ENCODE data around the gene MACROD2. TPM values are rescaled to one million over a fixed set of nuclear protein-coding genes. Genes with fewer than 3 reads are reported as not detected.

The MACROD2 gene
- total and polyA plus RNA-seq, 9 donors: 3.7 to 25.5 (median 7.8) TPM

DNA sequence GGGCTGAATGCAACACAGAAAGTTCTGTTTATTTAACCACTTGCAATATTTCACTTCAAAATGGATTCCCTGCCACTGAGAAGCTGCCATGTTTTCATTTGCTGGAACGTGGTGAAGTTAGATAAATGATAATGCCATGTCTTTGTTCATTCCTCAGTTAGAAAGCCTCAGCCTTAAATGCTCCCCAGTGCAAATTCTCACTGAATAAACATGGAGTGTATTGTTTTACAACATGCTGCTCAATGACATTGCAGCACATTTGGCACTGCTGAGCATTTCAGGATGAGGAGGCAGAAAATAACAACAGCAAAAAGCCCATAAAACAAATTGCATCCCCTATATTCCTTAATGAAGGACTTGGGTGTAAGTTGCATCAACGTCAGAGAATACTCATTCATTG lies 1255.9 kb downstream of the MACROD2 start:
- DNase-seq: no peak
- intact Hi-C loops (cut with DNase I): no loop called here
- Histone ChIP-seq H3K4me1 (ENCODE audit: insufficient read depth) (no peaks in the 10 kb centered on the region), H3K27me3 (no peaks in the 10 kb centered on the region), H3K36me3 (no peaks in the 10 kb centered on the region), H3K9me3 (no peaks in the 10 kb centered on the region), H3K27ac (no peak overlapping the region), H3K4me3 (no peak overlapping the region)
- 6 to 12% (median 7%) methylated on average over 2 of the region's 2 CpGs for WGBS, 3 donors
- no peak for TF ChIP-seq EP300 (IDR thresholded peaks at IDR 0.05)

DNA sequence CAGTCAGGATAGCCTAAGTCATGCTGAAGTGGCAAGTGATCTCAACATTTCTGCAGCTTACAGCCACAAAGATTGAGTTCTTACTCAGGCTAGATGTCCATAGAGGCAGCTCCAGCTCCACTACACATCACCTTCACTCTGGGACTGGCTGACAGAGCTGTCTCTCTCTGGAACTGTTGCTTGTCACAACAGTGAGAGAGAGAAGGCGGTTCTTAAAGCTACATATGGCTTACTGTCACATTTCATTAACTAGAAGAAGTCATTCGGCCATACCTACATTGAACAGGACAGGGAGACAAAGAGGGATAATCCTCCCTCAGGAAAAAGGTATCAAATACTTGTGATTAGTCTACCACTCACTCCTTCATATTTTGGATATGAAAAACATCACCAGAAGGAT lies 1257.0 kb downstream of the MACROD2 start:
- 96 to 100% (median 98%) methylated on average over 2 of the region's 2 CpGs for WGBS, 3 donors
- DNase-seq: no peak
- no peak for TF ChIP-seq EP300 (IDR thresholded peaks at IDR 0.05)
- TF ChIP-seq, protein P1, sequence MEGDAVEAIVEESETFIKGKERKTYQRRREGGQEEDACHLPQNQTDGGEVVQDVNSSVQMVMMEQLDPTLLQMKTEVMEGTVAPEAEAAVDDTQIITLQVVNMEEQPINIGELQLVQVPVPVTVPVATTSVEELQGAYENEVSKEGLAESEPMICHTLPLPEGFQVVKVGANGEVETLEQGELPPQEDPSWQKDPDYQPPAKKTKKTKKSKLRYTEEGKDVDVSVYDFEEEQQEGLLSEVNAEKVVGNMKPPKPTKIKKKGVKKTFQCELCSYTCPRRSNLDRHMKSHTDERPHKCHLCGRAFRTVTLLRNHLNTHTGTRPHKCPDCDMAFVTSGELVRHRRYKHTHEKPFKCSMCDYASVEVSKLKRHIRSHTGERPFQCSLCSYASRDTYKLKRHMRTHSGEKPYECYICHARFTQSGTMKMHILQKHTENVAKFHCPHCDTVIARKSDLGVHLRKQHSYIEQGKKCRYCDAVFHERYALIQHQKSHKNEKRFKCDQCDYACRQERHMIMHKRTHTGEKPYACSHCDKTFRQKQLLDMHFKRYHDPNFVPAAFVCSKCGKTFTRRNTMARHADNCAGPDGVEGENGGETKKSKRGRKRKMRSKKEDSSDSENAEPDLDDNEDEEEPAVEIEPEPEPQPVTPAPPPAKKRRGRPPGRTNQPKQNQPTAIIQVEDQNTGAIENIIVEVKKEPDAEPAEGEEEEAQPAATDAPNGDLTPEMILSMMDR (IDR thresholded peaks at IDR 0.05): no peak

DNA sequence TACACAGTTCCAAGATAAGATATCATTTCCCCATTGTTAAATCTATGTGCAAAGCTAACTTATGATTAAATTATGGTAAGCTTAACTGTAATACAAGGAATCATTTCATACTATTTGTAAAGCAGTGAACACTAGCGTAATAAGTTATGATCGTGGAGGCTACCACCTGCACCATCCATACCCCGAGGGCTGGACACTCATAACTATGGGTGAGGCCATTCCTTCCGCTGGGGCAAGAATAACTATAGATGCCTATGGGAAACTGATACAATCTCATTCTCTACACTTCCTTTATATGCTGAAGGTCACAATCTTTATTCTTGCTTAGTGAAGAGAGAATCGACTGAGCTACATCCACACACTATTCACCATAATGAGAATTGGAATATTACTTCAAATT lies 1258.1 kb downstream of the MACROD2 start:
- Histone ChIP-seq H3K4me1 (ENCODE audit: insufficient read depth) (no peaks in the 10 kb centered on the region), H3K27me3 (no peaks in the 10 kb centered on the region), H3K36me3 (no peaks in the 10 kb centered on the region), H3K27ac (no peak overlapping the region), H3K4me3 (no peak overlapping the region), H3K9me3 (no peaks in the 10 kb centered on the region)
- intact Hi-C loops (cut with DNase I): no loop called here
- no peak for DNase-seq
- TF ChIP-seq POLR2A (IDR thresholded peaks at IDR 0.05) (no peak), EP300 (IDR thresholded peaks at IDR 0.05) (no peak)
- TF ChIP-seq, protein P1 (IDR thresholded peaks at IDR 0.05): no peak
- WGBS, 3 donors: 94 to 98% (median 97%) methylated on average over 5 of the region's 5 CpGs

More for the DNA sequence above, 1257.0 kb downstream of the MACROD2 start:
- no peaks in the 10 kb centered on the region for H3K9me3 ChIP-seq
- H3K36me3 ChIP-seq: no peaks in the 10 kb centered on the region
- no peaks in the 10 kb centered on the region for H3K27me3 ChIP-seq
- no peak overlapping the region for H3K4me3 ChIP-seq
- intact Hi-C loops (cut with DNase I): no loop called here
- H3K4me1 ChIP-seq (ENCODE audit: insufficient read depth): no peaks in the 10 kb centered on the region
- no peak overlapping the region for H3K27ac ChIP-seq

DNA sequence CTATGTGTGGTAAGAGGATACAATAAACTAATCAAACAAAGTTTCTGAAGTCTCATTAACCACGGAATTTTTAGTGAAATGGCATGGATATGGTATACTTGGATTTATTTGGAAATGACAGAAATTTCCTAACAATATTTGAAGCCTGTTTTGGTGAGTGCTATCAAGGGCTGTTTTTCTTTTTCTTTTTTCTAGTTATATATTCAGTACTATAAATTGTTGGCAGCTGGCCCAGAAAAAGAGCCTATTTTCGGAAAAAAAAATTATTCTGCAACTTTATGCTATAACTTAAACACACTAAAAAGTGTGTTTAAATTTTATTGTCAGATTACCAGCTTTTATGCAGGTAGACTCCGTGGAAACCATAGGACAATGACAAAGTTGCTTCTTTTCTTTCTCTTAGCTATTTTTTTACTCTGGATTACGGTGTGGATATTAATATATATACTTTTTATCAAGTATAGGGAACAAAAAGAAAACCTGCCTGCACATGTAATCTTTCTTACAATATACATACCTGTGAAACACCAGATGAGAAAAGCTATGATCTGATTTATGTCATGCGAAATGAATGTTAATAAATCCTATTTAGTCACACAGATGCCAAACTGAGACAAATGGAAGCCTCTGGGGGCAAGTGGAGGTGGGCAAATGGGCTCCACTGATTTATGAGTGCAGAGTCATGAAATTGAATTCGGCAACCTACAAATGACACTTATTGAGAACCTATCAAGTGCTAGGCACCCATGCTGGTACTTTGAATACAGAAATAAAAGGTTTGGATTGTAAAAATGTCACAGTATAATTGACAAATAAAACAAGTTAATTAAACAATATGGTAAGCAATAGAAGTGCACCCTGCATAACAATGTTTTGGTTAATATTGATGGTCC lies 1261.6 kb downstream of the MACROD2 start:
- no peaks in the 10 kb centered on the region for H3K27me3 ChIP-seq
- no peak overlapping the region for H3K27ac ChIP-seq
- TF ChIP-seq EP300 (IDR thresholded peaks at IDR 0.05) (no peak), POLR2A (IDR thresholded peaks at IDR 0.05) (no peak)
- TF ChIP-seq, protein P1 (IDR thresholded peaks at IDR 0.05): no peak
- no peak for DNase-seq
- H3K9me3 ChIP-seq: no peaks in the 10 kb centered on the region
- 72 to 73% (median 73%) methylated on average over 6 of the region's 6 CpGs for WGBS, 3 donors
- no peak overlapping the region for H3K4me3 ChIP-seq
- H3K4me1 ChIP-seq (ENCODE audit: insufficient read depth): no peaks in the 10 kb centered on the region
- H3K36me3 ChIP-seq: no peaks in the 10 kb centered on the region
- intact Hi-C loops (cut with DNase I): no loop called here

GRCh38 chr20:15257569-15257870 lies 1262.2 kb downstream of the MACROD2 start:
- Histone ChIP-seq H3K36me3 (no peaks in the 10 kb centered on the region), H3K4me1 (ENCODE audit: insufficient read depth) (no peaks in the 10 kb centered on the region), H3K27ac (no peak overlapping the region), H3K9me3 (no peaks in the 10 kb centered on the region), H3K27me3 (no peaks in the 10 kb centered on the region), H3K4me3 (no peak overlapping the region)
- intact Hi-C loops (cut with DNase I): no loop called here
- DNase-seq: no peak
- TF ChIP-seq, protein P1 (IDR thresholded peaks at IDR 0.05): no peak
- TF ChIP-seq EP300 (IDR thresholded peaks at IDR 0.05): no peak
- no peak for TF ChIP-seq POLR2A (IDR thresholded peaks at IDR 0.05)
- 78 to 87% (median 80%) methylated on average over 1 of the region's 1 CpG for WGBS, 3 donors

Measured in ovary (tissue), 9 donors.